HCT116 (cell line): Measurements from ENCODE around the gene TMEM132D.

Experiments
- CEBPB ChIP-seq: IDR thresholded peaks from 2 replicates; pipeline ENCODE4 v1.6.1; 2012; ENCODE audit warnings: low read depth
- JUND ChIP-seq: IDR thresholded peaks from 2 replicates; pipeline ENCODE4 v1.6.1; 2012
- POLR2A ChIP-seq: IDR thresholded peaks from 2 replicates; pipeline ENCODE4 v1.7.0; 2011; ENCODE audit warnings: borderline replicate concordance; ENCODE audit not compliant: insufficient read depth, insufficient read length; ENCODE audit errors: extremely low read depth
- POLR2AphosphoS5 ChIP-seq: IDR thresholded peaks from 2 replicates; pipeline ENCODE4 v1.6.1; 2011; ENCODE audit warnings: mild to moderate bottlenecking, low read depth, low read length, moderate library complexity
- RAD21 ChIP-seq: IDR thresholded peaks from 2 replicates; pipeline ENCODE4 v1.6.1; 2012; ENCODE audit warnings: low read depth, mild to moderate bottlenecking
- SIN3A ChIP-seq: IDR thresholded peaks from 2 replicates; pipeline ENCODE4 v1.6.1; 2012; ENCODE audit warnings: low read depth
- SRF ChIP-seq: IDR thresholded peaks from 2 replicates; pipeline ENCODE4 v1.6.1; 2012; ENCODE audit warnings: low read depth
- TCF7L2 ChIP-seq: IDR thresholded peaks from 2 replicates; pipeline ENCODE4 v1.7.0; 2011; ENCODE audit warnings: borderline replicate concordance, inconsistent platforms; ENCODE audit not compliant: insufficient read depth, insufficient read length; ENCODE audit errors: extremely low read depth
- ZFX ChIP-seq: fragments of 450-650 bp; IDR thresholded peaks from 2 replicates; pipeline ENCODE4 v1.6.1; 2017
- ZNF274 ChIP-seq: fragments of 200-500 bp; sonication (Bioruptor generic); IDR thresholded peaks from 2 replicates; pipeline ENCODE4 v1.6.1; 2014; ENCODE audit warnings: mild to moderate bottlenecking, low read depth, low read length, inconsistent platforms
- TF ChIP-seq, protein P1 (sequence below), 3 experiments: fragments of 200-600 bp in 1 of 3; sonication (generic) in 1 of 3; IDR thresholded peaks in 2 of 3; conservative IDR thresholded peaks in 1 of 3; 2 replicates each; pipeline ENCODE4 v1.5.1; 2012 to 2017; ENCODE audit warnings: low read depth in 2 of 3, low read length in 2 of 3, antibody characterized with exemption in 1 of 3, borderline replicate concordance in 1 of 3, control low read depth in 1 of 3, mild to moderate bottlenecking in 1 of 3, mixed read lengths in 1 of 3, mixed run types in 1 of 3, moderate library complexity in 1 of 3; ENCODE audit not compliant: insufficient read depth in 1 of 3
- TF ChIP-seq, protein P2 (sequence below): IDR thresholded peaks from 2 replicates; pipeline ENCODE4 v1.6.1; 2011; ENCODE audit warnings: mild to moderate bottlenecking, low read length, moderate library complexity; ENCODE audit not compliant: insufficient replicate concordance; ENCODE audit errors: extremely low read depth

DNA sequence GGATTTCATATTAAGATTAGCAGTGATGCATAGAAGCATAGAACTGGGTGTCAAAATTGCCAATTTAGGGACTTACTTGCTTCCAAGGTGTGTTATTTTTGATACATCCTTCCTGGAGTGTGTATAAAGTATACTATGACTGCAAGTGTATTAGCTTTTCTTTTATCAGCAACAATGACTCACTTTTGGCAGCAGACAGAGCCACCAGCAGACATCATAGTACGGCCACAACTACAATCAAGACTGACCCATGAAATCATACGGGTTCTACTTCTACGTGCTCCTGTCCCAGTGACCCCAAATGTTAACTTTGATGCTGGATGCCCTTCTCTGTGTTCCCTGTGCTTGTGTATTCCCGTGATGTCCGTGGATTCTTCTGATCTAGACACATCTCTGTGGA, 443.9 kb downstream of the TMEM132D start:
- TF ChIP-seq POLR2A (no peak), CEBPB (no peak), JUND (no peak), ZFX (no peak), RAD21 (no peak), TCF7L2 (no peak), SRF (no peak), POLR2AphosphoS5 (no peak), ZNF274 (no peak), SIN3A (no peak)
- TF ChIP-seq, protein P1, sequence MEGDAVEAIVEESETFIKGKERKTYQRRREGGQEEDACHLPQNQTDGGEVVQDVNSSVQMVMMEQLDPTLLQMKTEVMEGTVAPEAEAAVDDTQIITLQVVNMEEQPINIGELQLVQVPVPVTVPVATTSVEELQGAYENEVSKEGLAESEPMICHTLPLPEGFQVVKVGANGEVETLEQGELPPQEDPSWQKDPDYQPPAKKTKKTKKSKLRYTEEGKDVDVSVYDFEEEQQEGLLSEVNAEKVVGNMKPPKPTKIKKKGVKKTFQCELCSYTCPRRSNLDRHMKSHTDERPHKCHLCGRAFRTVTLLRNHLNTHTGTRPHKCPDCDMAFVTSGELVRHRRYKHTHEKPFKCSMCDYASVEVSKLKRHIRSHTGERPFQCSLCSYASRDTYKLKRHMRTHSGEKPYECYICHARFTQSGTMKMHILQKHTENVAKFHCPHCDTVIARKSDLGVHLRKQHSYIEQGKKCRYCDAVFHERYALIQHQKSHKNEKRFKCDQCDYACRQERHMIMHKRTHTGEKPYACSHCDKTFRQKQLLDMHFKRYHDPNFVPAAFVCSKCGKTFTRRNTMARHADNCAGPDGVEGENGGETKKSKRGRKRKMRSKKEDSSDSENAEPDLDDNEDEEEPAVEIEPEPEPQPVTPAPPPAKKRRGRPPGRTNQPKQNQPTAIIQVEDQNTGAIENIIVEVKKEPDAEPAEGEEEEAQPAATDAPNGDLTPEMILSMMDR (IDR thresholded peaks at IDR 0.05 in 2 of 3, conservative IDR thresholded peaks at IDR 0.05 in 1 of 3; ENCODE audit: borderline replicate concordance in 1 of 3, insufficient read depth in 1 of 3, low read depth in 2 of 3, low read length in 2 of 3): no peak
- TF ChIP-seq, protein P2, sequence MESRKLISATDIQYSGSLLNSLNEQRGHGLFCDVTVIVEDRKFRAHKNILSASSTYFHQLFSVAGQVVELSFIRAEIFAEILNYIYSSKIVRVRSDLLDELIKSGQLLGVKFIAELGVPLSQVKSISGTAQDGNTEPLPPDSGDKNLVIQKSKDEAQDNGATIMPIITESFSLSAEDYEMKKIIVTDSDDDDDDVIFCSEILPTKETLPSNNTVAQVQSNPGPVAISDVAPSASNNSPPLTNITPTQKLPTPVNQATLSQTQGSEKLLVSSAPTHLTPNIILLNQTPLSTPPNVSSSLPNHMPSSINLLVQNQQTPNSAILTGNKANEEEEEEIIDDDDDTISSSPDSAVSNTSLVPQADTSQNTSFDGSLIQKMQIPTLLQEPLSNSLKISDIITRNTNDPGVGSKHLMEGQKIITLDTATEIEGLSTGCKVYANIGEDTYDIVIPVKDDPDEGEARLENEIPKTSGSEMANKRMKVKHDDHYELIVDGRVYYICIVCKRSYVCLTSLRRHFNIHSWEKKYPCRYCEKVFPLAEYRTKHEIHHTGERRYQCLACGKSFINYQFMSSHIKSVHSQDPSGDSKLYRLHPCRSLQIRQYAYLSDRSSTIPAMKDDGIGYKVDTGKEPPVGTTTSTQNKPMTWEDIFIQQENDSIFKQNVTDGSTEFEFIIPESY: no peak
